ENCODE data around the gene FRMD6. TPM values are rescaled to one million over a fixed set of nuclear protein-coding genes. Genes with fewer than 3 reads are reported as not detected.
A peak's percentile ranks its signal among the peaks of the same experiment; 100 is the strongest.

The FRMD6 gene
- total RNA-seq, 1 donor from 2014 or later = 16.9 TPM

GRCh38 chr14:51711505-51711904 is 59.8 kb downstream of the FRMD6 start:
- peaks cover 31% of the 10 kb centered on the region for H3K4me1 Mint-ChIP-seq (ENCODE audit: low read depth, unreplicated experiment)
- H3K27ac Mint-ChIP-seq (ENCODE audit: unreplicated experiment) = no peak overlapping the region

GRCh38 chr14:51715250-51715649 is 63.5 kb downstream of the FRMD6 start:
- no peak for TF ChIP-seq CTCF (IDR thresholded peaks at IDR 0.05; ENCODE audit: partially characterized antibody, unreplicated experiment)
- Mint-ChIP-seq H3K9me3 (ENCODE audit: unreplicated experiment) (no peaks in the 10 kb centered on the region), H3K27ac (ENCODE audit: unreplicated experiment) (no peak overlapping the region), H3K36me3 (ENCODE audit: unreplicated experiment) (no peaks in the 10 kb centered on the region), H3K4me1 (ENCODE audit: low read depth, unreplicated experiment) (peaks cover 39% of the 10 kb centered on the region), H3K27me3 (ENCODE audit: unreplicated experiment) (peaks cover 2% of the 10 kb centered on the region), H3K4me3 (ENCODE audit: unreplicated experiment) (no peak overlapping the region)
- no peak for DNase-seq

More at GRCh38 chr14:51711505-51711904, 59.8 kb downstream of the FRMD6 start:
- Mint-ChIP-seq H3K36me3 (ENCODE audit: unreplicated experiment) (no peaks in the 10 kb centered on the region), H3K9me3 (ENCODE audit: unreplicated experiment) (no peaks in the 10 kb centered on the region), H3K4me3 (ENCODE audit: unreplicated experiment) (no peak overlapping the region), H3K27me3 (ENCODE audit: unreplicated experiment) (peaks cover 2% of the 10 kb centered on the region)
- TF ChIP-seq CTCF (IDR thresholded peaks at IDR 0.05; ENCODE audit: partially characterized antibody, unreplicated experiment) = no peak
- no peak for DNase-seq

GRCh38 chr14:51715742-51716141 is 64.0 kb downstream of the FRMD6 start:
- Mint-ChIP-seq H3K36me3 (ENCODE audit: unreplicated experiment) (no peaks in the 10 kb centered on the region), H3K9me3 (ENCODE audit: unreplicated experiment) (no peaks in the 10 kb centered on the region), H3K4me1 (ENCODE audit: low read depth, unreplicated experiment) (peaks cover 39% of the 10 kb centered on the region), H3K4me3 (ENCODE audit: unreplicated experiment) (no peak overlapping the region), H3K27me3 (ENCODE audit: unreplicated experiment) (peaks cover 2% of the 10 kb centered on the region), H3K27ac (ENCODE audit: unreplicated experiment) (peak overlapping the region; percentile 43)
- DNase-seq = peak; percentile 17
- no peak for TF ChIP-seq CTCF (IDR thresholded peaks at IDR 0.05; ENCODE audit: partially characterized antibody, unreplicated experiment)

DNA sequence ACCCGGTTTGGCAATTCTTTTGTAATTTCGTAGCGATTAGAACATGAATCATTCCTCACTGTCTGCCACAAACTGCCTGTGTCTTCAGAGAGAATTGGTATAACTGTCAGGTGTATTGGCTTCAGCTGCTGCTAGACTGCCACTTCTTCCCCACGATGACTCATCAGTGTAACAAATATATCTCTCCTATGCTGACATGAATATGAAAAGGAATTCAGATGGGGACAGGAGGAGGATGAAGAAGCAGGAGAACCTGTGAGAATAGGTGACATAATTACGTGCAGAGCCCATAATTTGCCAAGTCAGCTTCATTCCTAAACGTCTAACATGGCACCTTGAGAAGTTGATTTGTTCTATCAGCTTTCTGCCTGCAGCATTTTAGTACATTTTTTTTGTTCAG is 64.9 kb downstream of the FRMD6 start:
- peaks cover 39% of the 10 kb centered on the region for H3K4me1 Mint-ChIP-seq (ENCODE audit: low read depth, unreplicated experiment)

GRCh38 chr14:51717766-51718165 is 66.1 kb downstream of the FRMD6 start:
- Mint-ChIP-seq H3K4me1 (ENCODE audit: low read depth, unreplicated experiment) (peaks cover 39% of the 10 kb centered on the region), H3K36me3 (ENCODE audit: unreplicated experiment) (no peaks in the 10 kb centered on the region), H3K27ac (ENCODE audit: unreplicated experiment) (no peak overlapping the region), H3K27me3 (ENCODE audit: unreplicated experiment) (peaks cover 2% of the 10 kb centered on the region), H3K4me3 (ENCODE audit: unreplicated experiment) (no peak overlapping the region), H3K9me3 (ENCODE audit: unreplicated experiment) (no peaks in the 10 kb centered on the region)
- DNase-seq = no peak
- TF ChIP-seq CTCF (IDR thresholded peaks at IDR 0.05; ENCODE audit: partially characterized antibody, unreplicated experiment) = no peak

More for the DNA sequence above, 64.9 kb downstream of the FRMD6 start:
- peak overlapping the region; percentile 68 for H3K27ac Mint-ChIP-seq (ENCODE audit: unreplicated experiment)
- TF ChIP-seq CTCF (IDR thresholded peaks at IDR 0.05; ENCODE audit: partially characterized antibody, unreplicated experiment) = no peak
- H3K36me3 Mint-ChIP-seq (ENCODE audit: unreplicated experiment) = no peaks in the 10 kb centered on the region
- H3K4me3 Mint-ChIP-seq (ENCODE audit: unreplicated experiment) = no peak overlapping the region
- H3K27me3 Mint-ChIP-seq (ENCODE audit: unreplicated experiment) = peaks cover 2% of the 10 kb centered on the region
- no peaks in the 10 kb centered on the region for H3K9me3 Mint-ChIP-seq (ENCODE audit: unreplicated experiment)
- no peak for DNase-seq

Measured in glutamatergic neuron (in vitro differentiated cells).